Ishikawa (cell line): ENCODE measurements around the gene ARID1B.
A peak's percentile ranks its signal among the peaks of the same experiment; 100 is the strongest.

Experiments used
- CEBPB ChIP-seq: IDR thresholded peaks from 2 replicates; pipeline ENCODE4 v1.6.1; 2012
- CREB1 ChIP-seq: IDR thresholded peaks from 2 replicates; pipeline ENCODE4 v1.6.1; 2012; ENCODE audit warnings: low read depth
- EGR1 ChIP-seq: IDR thresholded peaks from 2 replicates; pipeline ENCODE4 v1.6.1; 2012
- EP300 ChIP-seq: IDR thresholded peaks from 2 replicates; pipeline ENCODE4 v1.6.1; 2012; ENCODE audit warnings: borderline replicate concordance
- FOXM1 ChIP-seq: IDR thresholded peaks from 2 replicates; pipeline ENCODE4 v1.6.1; 2012; ENCODE audit warnings: low read depth, borderline replicate concordance
- MAX ChIP-seq: IDR thresholded peaks from 2 replicates; pipeline ENCODE4 v1.6.1; 2012
- NFIC ChIP-seq: IDR thresholded peaks from 2 replicates; pipeline ENCODE4 v1.6.1; 2012
- RAD21 ChIP-seq: IDR thresholded peaks from 2 replicates; pipeline ENCODE4 v1.6.1; 2012; ENCODE audit warnings: low read depth
- REST ChIP-seq: IDR thresholded peaks from 2 replicates; pipeline ENCODE4 v1.6.1; 2012; ENCODE audit warnings: low read depth, mild to moderate bottlenecking
- TAF1 ChIP-seq: IDR thresholded peaks from 2 replicates; pipeline ENCODE4 v1.6.1; 2012; ENCODE audit warnings: low read depth, mild to moderate bottlenecking
- TCF12 ChIP-seq: IDR thresholded peaks from 2 replicates; pipeline ENCODE4 v1.6.1; 2012; ENCODE audit warnings: low read depth
- TEAD4 ChIP-seq: IDR thresholded peaks from 2 replicates; pipeline ENCODE4 v1.6.1; 2012
- USF1 ChIP-seq: IDR thresholded peaks from 2 replicates; pipeline ENCODE4 v1.6.1; 2012
- YY1 ChIP-seq: IDR thresholded peaks from 2 replicates; pipeline ENCODE4 v1.6.1; 2012; ENCODE audit warnings: low read depth
- ZBTB7A ChIP-seq: IDR thresholded peaks from 2 replicates; pipeline ENCODE4 v1.6.1; 2012; ENCODE audit warnings: low read depth

Gene ARID1B

GRCh38 chr6:157104803-157105202 is 327.6 kb downstream of the ARID1B start:
- TF ChIP-seq CEBPB (no peak), TEAD4 (no peak), REST (no peak), RAD21 (no peak), TAF1 (no peak), EGR1 (no peak), MAX (no peak), CREB1 (no peak), NFIC (no peak), ZBTB7A (no peak), FOXM1 (no peak)

DNA sequence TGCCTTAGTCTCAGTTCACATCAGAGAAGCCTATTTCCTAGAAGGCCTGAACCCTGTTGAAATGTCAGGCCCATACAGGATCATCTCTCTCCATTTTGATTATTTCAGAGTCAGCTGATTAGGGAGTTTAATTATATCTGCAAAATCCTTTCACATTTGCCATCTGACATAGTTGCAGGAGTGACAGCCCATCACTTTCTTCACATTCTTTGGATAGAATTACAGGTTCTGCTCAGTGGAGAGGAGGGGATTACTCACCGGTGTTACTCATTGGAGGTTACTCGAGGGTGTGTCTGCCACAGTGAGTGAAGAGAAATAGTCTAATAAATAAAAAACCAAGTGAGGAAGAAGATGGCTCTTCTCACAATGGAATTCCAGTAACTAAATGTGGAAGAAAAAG is 329.3 kb downstream of the ARID1B start:
- TF ChIP-seq RAD21 (no peak), TEAD4 (peak; percentile 57)

GRCh38 chr6:157107571-157107914 is 330.4 kb downstream of the ARID1B start:
- TF ChIP-seq EP300 (no peak), EGR1 (no peak), CREB1 (no peak), YY1 (no peak), NFIC (no peak), USF1 (no peak), TCF12 (no peak), RAD21 (no peak), CEBPB (no peak), MAX (no peak)

DNA sequence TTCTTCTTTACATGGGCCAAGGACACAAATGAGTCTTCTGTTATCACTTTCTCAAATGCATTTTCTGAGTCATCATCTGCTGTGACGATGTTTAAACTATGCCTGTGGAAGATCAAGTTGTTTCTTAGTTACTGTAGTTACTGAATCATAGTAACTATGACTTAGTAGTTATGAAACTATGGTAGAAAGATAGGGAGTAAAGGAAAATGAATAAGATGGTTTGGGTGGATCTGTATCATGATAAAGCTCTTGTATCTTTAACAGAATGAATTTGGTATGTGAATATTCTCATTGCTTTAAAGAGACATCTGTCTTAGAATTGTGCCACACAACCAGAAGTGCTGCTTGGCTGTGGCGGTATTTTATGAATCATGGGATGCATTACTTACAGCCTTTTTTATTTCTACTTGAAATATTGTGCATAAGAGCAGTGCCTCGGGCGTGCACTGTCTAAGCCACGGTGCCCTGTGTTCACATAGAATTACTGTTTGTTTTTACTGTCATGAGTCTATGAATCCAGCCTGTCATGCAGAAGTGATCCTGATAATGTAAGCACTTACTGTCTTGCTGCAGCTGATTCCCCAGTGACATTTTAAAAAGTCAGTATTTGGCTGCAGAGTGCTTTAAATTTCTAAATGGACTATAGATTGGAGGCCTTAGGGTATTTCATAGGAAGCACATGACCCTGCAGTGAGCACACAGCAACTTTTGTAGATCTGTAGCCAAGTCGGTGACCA is 330.9 kb downstream of the ARID1B start:
- no peak for TF ChIP-seq EP300
- TF ChIP-seq MAX: no peak
- TF ChIP-seq RAD21: no peak
- TF ChIP-seq YY1: no peak
- TF ChIP-seq EGR1: no peak
- no peak for TF ChIP-seq TEAD4
- no peak for TF ChIP-seq NFIC
- TF ChIP-seq TCF12: no peak
- no peak for TF ChIP-seq TAF1

DNA sequence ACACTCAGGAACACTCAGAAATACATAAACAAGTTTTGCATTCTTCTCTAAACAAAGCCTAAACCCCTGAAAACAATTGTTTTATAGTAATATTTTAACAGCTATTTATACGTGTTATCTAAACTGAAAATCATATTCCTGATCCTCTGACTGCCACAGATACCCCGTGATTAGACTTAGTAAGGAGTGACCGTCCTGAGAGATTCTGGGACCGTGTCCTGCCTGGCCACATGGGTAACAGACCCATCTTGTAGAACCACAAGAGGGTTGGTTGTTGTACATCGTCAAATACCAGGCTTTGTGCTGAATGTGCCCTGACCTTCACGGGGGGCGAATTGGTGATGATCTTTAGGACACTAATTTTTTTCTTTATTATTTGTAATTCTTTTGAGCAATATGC is 331.7 kb downstream of the ARID1B start:
- no peak for TF ChIP-seq EP300
- no peak for TF ChIP-seq TAF1

- TF ChIP-seq TEAD4 (no peak), RAD21 (no peak), FOXM1 (no peak), EP300 (no peak), TAF1 (no peak), REST (no peak), TCF12 (no peak), CREB1 (no peak), CEBPB (no peak), MAX (no peak), NFIC (no peak), EGR1 (no peak), YY1 (no peak), ZBTB7A (no peak), USF1 (no peak)
Measured at GRCh38 chr6:157110607-157111006, 333.4 kb downstream of the ARID1B start.
